ENCODE measurements around the gene IGSF21.
A peak's percentile ranks its signal among the peaks of the same experiment; 100 is the strongest.

IGSF21 gene

DNA sequence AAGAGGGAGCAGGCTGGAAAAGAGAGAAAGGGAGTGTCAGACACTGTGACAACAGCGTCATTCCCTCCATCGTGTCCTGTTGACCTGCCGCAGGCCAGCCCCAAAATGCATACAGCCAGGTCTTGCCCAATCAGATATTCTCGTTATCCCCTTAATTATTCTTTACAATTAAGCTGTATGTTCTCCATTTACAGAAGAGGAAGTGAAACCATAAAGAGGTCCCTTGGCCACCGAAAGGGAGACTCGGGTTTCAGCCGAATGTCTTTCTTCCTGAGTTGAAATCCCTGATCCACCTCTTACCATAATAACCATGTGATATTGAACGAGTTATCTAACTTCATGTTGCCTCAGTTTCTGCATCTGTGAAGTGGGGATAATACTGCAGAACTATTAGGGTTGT is 70.5 kb downstream of the IGSF21 start:
- no peak for DNase-seq (ENCODE audit: low spot score)

DNA sequence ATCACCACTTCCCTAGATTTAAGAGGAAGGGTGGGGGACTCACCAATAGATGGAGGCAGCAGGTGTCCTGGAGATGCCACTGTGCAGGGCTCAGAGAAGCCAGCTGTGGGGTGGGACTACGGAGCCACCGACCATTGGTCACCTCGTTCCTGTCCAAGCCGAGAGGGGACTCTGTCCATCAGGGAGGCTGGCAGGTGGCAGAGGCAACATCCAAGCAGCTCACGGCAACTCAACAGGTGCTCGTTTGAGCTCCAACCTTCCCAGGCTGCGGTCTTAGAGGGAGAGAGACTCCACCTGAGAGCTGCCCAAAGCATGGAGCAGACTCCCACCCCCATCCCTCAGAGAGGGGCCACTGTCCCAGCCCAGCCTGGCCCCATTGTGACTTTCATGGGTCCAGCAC is 71.4 kb downstream of the IGSF21 start:
- DNase-seq (ENCODE audit: low spot score): no peak

DNA sequence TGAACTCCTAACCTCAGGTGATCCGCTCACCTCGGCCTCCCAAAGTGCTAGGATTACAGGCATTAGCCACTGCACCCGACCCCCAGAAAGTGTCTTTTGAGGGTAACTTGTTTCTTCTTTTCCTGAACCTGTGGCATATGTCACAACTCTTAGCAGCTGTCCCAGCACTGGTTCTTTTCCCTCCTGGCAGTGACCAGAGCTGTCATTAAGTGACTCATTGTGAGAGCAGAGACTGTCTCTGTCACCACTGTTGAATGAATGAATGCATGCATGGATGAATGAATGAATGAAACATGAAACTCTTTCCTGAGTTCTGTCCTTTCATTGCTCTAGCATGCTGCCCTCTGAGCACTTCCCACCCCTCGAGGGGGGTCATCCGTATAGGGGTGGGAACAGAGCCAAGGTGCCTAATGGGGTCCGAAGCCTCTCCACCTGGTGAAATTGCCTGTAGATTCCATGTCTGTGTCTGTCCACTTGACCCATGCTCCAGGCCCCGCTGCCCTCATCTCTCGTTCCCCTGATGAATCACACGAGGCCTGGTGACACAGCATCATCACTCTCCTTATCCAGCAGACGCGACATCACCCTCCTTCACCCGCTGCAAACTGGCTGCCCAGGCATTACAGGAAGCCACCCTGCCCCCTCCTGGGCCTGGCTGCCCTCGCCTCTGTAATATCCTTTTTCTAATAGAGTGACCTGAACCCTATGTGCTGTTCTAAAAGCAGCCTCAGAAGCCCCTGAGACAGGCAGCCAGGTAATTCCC is 75.0 kb downstream of the IGSF21 start:
- DNase-seq (ENCODE audit: low spot score): no peak

DNA sequence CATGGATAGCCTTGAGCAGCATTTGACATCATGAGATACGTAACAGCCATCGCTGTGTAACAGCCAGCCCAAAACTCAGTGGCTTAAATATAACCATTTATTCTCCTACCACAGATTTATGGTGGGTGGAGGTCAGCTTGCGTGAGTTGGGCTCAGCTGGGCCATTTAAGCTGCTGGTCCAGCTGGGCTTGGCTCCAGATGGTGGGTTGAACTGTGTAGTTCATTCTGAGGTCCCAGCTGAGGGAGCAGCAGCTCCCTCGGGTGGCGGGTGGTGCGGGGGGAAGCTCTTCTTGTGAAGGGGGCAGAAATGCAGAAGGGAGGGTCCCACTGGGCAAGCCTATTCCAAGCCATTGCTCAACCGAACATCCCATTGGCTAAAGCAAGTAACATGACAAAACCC is 75.9 kb downstream of the IGSF21 start:
- no peak for DNase-seq (ENCODE audit: low spot score)

DNA sequence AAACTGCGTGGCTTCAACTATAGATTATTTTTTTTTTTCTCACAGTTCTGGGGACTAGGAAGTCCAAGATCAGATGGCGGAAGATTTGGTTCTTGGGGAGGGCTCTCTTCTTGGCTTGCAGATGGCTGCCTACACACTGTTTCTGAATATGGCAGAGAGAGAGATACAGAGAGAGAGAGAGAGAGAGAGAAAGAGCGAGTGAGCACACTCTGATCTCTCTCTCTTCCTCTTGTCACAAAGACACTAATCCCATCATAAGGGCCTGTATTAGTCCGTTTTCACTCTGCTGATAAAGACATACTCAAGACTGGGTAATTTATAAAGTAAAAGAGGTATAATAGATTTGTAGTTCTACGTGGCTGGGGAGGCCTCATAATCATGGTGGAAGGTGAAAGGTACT is 79.5 kb downstream of the IGSF21 start:
- no peak for DNase-seq (ENCODE audit: low spot score)

DNA sequence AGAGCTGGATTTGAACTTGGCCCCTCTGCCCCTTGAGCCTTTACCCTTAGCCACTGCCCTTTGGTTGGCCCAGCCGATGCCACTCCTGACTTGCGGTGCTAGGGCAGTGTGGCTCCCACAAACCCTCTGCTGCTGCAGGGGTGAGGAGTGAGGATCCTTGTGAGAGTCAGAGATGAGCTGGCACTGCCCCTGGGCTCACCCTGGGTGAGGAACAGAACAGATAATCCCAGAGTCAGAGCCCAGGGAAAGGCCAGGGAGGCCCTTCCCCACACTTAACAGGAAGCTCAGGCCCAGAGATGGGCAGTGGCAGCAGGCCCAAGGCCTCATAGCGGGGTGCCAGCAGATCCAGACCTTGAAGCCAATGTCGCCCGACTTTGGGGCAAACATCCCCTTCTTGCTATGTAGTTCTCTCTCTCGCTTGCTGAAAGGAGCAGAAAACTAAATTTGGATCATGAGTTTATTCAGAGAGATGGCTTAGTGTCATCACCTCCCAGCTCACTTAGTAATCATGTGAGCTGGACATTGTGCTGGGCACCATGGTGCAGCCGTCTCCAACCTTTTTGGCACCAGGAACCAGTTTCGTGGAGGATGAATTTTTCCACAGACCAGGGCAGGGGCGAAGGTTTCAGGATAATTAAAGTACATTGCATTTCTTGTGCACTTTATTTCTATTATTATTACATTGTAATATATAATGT is 81.4 kb downstream of the IGSF21 start:
- no peak for DNase-seq (ENCODE audit: low spot score)

DNA sequence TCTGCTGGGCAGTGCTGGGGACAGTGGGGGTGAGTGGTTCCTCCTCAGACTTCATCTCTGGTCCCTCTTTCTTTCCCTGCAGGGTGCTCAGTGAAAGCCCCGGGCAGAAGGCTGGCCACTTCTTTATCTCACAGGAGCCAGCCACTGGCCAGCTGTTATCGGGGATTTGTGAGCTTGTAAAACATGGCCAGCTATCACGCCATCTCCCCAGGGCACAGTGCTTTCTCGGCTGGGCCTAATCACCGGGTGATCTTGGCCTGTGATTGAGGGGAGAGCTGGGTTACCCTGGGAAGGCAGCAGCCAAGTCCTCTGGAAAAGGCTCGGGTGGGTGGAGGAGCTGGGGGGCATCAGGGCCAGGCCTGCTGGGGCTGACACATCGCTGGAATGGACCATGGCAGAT is 83.0 kb downstream of the IGSF21 start:
- DNase-seq (ENCODE audit: low spot score): no peak

DNA sequence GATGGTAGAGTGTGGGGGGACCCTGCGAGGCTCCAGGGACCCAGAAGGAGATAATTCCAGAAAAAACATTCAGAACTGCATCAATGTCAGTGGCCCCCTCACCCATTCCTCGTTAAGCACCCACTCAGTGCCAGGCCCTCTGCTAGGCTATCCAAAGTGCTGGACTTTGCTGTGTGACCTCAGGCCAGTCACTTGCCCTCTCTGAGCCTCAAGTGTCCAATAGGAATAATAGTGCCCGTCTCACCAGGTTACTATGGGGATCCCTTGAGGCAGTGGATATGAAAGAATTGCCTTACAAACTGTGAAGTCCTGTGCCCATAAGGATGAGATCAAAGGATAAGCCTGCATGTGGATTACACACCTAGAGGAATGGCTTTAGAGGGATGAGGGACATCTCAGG is 83.4 kb downstream of the IGSF21 start:
- DNase-seq (ENCODE audit: low spot score): no peak

DNA sequence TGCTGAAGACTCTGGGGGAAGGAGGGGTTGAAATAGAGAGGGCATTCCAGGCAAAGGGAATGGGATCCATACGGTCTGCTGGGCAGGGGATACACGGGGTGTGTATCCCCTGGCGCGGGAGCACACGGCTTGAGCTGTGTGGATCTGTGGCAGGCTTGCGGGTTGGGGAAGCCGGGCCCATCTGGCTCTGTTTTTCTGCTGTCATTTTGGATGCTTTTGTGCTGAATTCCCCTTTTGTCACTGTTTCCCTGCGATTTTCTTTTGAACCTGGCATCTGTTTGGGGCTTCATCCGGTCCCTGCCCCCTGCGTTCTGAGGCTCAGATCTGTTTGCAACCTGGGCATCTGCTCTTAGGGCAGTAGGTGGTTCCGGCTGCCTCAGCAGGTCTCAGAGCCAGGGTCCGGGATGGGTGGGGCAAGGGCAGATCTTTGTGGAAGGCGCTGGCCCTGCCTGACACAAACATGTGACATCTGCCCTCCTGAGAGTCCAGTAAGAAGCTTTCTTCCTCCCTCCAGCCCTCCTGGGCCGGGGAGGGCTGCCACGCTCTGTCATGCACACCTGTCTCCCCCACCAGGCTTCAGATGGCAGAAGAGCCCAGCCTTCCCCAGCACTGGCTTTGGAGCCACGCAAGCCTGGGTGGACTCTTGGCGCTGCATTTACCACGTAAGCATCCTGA is 84.0 kb downstream of the IGSF21 start:
- DNase-seq (ENCODE audit: low spot score): no peak

DNA sequence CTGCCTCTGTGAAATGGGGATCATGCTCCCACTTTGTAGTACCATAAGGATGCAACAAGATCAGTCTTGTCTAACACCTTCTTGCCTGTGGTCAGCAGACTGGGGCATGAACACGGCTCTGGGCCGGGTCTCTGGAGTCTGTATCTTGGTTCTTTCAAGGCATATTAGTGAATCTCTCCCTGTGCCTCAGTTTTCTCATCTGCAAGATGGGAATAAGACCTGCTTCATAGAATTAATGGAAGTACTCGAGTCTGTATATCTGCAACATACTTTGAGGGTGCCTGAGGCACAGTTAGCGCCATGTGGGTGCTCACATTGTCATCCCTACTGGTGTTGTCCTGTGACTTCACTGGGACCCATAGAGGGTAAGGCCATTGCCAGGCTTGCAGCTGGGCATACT is 84.6 kb downstream of the IGSF21 start:
- no peak for DNase-seq (ENCODE audit: low spot score)

DNA sequence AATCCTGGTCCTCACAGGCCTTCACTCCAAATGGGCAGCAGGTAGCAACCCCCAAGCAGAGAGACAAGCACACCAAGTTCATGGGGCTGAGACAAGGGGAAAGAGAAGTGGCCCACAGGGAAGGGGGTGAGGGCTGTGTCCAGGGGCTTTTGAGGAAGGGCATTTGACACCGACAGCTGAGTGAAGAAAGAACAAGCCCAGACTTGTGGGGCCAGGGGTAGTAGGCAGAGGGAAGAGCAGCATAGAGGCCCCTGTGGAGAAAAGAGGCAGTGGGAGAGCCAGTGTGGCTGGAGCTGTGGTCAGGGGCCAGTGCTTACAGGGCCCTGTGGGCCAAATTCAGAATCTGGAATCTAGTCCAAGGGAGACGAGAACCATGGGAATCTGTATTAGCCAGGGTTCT is 85.4 kb downstream of the IGSF21 start:
- DNase-seq (ENCODE audit: low spot score): no peak

DNA sequence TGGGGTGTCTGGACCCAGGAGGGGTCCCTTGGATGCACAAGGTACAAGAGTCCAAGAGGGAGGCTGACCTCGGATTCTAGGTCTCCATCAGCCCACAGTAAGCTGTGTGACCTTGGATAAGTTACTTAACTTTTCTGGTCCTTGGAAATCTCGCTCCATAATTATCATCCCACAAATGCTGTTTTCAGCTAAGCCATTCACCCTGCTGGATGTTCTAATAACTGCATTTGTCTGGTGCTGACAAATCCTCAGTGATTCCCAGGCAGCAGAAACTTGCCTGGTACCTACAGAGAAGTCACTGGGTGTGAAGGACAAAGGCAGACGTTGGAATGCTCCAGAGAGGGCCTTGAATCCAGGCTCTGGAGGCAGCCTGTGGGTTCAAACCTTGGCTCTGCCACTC is 89.7 kb downstream of the IGSF21 start:
- no peak for DNase-seq (ENCODE audit: low spot score)

DNA sequence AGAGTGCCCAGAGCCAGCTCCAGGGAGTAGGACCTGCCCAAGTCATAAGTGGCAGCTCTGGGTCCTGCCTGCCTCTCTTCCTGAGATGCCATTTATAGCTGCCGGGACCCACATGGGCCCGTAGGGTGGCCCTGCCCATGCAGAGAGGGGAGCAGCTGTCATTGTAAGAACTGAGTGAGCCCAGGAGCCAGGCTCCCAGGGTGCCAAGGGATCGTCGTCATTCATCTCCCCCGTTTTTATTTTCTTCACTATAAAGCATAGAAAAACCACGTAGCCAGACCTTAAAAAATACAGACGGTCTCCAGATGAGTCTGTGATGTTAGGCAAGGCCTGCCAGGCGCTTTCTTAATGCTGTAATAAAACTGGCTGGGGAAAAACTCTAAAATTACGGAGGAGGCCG is 90.7 kb downstream of the IGSF21 start:
- no peak for DNase-seq (ENCODE audit: low spot score)

DNA sequence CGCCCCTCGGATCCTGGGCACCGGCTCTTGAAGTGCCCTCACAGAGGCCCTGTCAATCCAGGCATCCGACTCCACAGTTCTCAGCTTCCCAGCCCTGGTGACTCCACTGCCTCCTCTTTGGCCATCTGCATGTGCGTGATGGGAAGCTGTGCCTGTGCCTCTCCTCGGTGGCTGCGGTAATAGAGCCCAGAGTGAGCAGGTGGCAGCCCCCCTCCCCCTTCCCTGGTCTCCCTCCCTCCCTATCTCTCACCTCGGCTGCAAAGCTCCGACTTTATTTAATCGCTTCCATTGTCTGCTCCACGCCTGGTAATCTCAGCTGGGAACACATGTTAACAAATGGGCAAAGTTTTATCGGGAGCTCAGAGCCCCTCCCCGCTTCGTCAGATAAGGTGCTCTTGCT is 91.9 kb downstream of the IGSF21 start:
- no peak for DNase-seq (ENCODE audit: low spot score)

DNA sequence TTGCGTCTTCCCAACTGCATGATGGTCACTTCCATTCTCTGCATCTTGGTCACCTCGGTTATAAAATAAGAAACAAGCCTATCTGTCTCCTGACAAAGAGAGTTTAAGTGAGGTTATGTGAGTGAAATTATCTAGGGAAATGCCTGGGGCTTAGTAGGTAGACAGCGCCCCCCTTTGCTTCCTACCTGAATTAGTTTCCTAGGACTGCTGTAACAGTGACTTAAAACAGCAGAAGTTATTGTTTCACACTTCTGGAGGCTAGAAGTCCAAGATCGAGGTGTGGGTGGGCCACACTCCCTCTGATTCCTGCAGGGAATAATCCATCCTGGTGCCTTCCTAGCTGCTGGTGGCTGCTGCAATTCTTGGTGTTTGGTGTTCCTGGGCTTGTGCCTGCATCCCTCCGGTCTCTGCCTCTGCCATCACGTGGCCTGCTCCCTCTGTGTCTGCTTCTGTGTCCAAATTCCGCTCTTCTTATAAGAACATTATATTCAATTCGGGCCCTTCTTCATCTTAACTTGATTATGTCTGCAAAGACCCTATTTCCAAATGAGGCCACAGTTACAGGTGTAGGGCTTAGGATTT is 92.6 kb downstream of the IGSF21 start:
- no peak for DNase-seq (ENCODE audit: low spot score)

DNA sequence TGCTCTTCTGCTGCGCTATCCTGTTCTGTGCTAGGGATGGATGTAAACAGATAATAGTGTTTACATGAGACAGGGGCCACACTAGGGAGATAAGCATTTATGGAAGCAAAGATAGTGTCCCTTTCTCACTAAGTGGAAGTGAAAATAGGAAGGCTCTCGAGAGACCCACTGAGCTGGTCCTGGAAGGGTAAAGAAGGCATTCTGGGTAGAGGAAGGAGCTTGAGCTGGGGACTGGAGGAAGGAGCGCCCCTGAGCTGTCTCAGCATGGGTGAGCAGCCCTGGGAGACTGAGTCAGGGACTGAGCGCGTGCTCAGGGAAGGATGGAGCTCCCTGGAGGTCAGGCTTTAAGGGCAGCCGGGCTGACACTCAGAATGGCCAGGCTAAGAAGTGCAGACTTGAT is 93.3 kb downstream of the IGSF21 start:
- DNase-seq (ENCODE audit: low spot score): no peak

DNA sequence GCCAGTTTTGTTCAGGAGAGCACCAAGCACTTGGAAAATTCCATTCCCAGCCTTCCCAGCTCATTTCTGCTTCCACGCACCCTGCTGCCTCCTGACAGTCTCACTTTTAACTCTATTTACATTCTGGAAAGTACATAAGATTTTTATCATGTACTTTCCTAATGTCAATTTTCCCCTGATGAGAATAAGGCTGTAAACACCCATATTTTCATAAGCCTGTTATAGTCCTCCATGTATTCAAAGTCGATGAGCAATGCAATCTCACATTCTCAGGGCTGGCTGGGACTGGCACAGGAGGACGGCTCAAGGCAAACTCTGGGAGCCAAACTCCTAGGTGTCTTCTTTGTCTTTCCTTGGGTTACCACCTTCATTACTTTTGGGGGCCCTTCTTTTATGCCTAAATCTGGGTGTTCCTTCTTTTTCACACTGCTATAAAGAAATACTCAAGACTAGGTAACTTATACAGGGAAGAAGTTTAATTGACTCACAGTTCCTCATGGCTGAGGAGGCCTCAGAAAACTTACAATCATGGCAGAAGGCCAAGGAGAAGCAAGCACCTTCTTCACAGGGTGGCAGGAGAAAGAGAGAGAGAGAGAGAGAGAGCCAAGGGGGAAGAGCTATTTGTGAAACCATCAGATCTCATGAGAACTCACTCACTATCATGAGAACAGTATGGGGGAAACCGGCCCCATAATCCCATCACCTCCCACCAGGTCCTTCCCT is 94.6 kb downstream of the IGSF21 start:
- no peak for DNase-seq (ENCODE audit: low spot score)

DNA sequence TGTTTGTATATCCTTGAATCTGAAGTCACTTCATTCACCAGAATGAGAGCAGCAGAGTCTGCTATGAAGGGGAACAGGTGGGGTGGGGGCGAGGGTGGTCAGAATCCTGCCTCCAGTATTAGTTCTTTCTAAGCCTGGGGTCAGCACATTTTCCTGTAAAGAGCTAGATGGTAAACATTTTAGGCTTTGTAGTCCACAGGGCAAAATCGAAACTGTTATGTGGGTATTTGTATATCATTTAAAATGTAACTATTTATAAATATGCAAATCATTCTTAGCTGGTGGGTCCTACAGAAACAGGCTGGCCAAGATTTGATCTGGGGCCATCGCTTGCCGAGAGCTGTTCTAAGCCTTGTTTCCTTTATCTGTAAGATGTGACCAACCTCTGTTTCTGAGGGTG is 96.0 kb downstream of the IGSF21 start:
- no peak for DNase-seq (ENCODE audit: low spot score)

DNA sequence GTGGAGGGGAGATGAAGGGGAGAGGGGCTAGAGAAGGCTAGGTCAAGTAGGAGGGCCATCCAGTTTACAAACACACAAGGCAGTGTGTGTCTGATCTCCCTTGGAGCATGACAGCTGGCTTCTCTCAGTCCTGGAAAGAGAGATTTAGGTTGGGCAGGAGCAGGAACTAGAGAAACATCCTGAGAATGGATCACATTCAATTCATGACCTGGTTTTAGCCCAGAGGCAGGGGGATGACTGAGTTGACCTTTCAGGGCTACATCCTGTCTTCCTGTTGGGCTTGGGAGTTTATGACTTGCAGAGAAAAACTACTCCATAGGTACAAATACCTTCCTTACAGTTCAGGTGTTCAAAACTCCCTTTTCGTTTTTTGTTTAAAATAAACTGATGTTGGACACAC is 97.0 kb downstream of the IGSF21 start:
- no peak for DNase-seq (ENCODE audit: low spot score)

DNA sequence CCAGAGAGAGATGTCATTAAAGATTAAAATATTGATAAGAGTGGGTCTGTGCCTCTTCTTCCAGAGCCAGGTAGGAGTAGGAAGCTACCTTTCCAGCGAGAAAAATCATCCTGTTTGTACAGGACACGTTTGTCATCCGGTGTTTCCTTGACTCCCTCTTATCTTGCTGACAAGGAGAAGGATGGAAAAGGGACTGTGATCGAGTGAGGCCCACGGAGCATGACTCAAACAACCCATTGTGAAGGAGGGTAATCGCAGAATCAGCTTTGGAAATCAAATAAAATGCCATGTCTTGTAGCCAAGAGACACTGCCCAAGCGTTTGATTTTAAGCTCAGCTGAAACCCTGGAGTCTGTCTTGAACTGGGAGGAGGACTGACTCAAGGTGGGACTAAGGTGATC is 97.7 kb downstream of the IGSF21 start:
- DNase-seq (ENCODE audit: low spot score): no peak

DNA sequence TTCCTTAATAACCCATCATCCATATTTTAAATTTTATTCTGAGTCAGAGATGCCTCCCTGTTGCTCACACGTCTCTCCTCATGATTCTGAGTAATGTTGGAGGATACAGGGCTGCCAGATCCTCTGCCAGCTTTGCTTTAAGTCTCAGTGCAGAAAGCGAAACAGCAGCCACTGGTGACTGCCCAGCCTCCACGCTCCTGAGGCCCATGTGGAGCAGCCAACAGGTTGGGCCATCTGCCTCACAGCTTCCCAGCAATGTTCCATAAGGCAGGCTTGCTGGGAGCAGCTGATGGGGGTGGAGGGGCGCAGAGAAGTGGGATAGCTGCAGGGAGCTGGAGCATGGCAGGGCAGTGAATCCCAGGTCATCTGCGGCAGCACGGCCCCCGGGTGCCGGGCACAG is 104.2 kb downstream of the IGSF21 start:
- no peak for DNase-seq (ENCODE audit: low spot score)

DNA sequence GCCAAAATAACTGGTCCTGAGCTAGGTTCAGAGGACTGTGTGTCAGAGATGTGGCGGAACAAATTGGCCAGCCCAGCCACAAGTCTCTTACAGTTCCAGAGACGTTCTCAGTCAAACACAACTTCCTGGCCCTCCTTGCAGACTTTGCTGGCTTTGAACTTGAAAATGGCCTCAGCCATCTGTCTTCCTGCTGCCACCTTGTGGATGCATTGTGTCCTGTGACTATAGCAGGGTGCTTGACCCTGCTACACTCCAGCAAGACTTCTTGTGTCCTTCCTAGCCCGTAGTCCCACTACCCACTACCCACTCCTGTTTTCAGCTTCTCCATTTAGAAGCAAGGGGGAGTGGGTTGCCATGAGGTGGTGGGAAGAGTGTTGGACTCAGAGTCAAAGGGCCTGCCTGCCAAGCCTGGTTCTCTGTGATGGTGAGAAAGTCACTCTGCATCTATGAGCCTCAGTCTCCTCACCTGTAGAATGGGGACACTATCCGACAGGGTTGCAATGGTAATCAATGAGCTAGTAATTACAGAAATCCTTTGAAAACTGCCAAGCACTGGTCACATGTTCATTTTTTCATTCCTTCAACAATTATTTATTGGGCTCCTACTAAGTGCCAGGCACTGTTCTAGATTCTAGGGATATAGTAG is 109.9 kb downstream of the IGSF21 start:
- DNase-seq (ENCODE audit: low spot score): peak; percentile 14
